Activated B cell treated with CpG ODN at 0.5 μM for 24 hours (primary cell): ENCODE results near the gene ATP1B1. TPM values are rescaled to one million over a fixed set of nuclear protein-coding genes. Genes with fewer than 3 reads are reported as not detected.
"Not testable (repeated sequence)": the region's sequence is repeated elsewhere in the genome, so short reads cannot be mapped to it uniquely, and the experiment has no call there.

Source experiments
- ATAC-seq: fragments of 200-7000 bp; cut with Tn5 transposase; one replicate; pipeline ENCODE4 v1.10.0; 2021; ENCODE audit warnings: low read depth, mild to moderate bottlenecking, moderate library complexity
- CTCF ChIA-PET: fragments of 350-600 bp; sonication (Branson Sonifier 250); formaldehyde crosslinking; loops from one replicate; lab custom pipeline; 2021; ENCODE audit warnings: antibody characterized with exemption; lab: Charles Lee
- POLR2A ChIA-PET: fragments of 350-600 bp; sonication (Branson Sonifier 250); formaldehyde crosslinking; loops from one replicate; lab custom pipeline; 2021; ENCODE audit warnings: antibody characterized with exemption; lab: Charles Lee
- DNase-seq: peaks from one replicate; pipeline ENCODE4 v3.0.0; 2022
- H3K27ac Mint-ChIP-seq: one replicate; pipeline ENCODE4 v1.8.0; 2020; ENCODE audit warnings: mixed read lengths
- H3K27me3 Mint-ChIP-seq: one replicate; pipeline ENCODE4 v1.8.0; 2021; ENCODE audit warnings: mixed read lengths
- H3K36me3 Mint-ChIP-seq: one replicate; pipeline ENCODE4 v1.8.0; 2021; ENCODE audit warnings: low read depth, mixed read lengths
- H3K4me1 Mint-ChIP-seq: one replicate; pipeline ENCODE4 v1.8.0; 2021; ENCODE audit warnings: mixed read lengths
- H3K4me3 Mint-ChIP-seq: one replicate; pipeline ENCODE4 v1.8.0; 2020; ENCODE audit warnings: mild to moderate bottlenecking, mixed read lengths
- H3K9me3 Mint-ChIP-seq: one replicate; pipeline ENCODE4 v1.8.0; 2020; ENCODE audit warnings: mixed read lengths
- CTCF ChIP-seq: fragments of 200-600 bp; IDR thresholded peaks from one replicate; pipeline ENCODE4 v1.8.0; 2022; ENCODE audit warnings: antibody characterized with exemption, mild to moderate bottlenecking
- intact Hi-C: fragments of 100-400 bp; cut with micrococcal nuclease; formaldehyde crosslinking; loops from one replicate; pipeline ENCODE4 v1.15.1; 2024
- total RNA-seq: library from RNA; stranded (reverse); gene quantifications from 2 replicates; pipeline ENCODE4 v1.2.3, GENCODE V29; 2022

ATP1B1 gene
- total RNA-seq, 1 donor from 2014 or later, result 1.6 TPM

- H3K4me1 Mint-ChIP-seq, result peaks cover 9% of the 10 kb centered on the region
- TF ChIP-seq CTCF, result no peak
- H3K27ac Mint-ChIP-seq, result no peak overlapping the region
- ChIA-PET POLR2A (no interaction called here), CTCF (no interaction called here)
- no peak for ATAC-seq
- no peak for DNase-seq
- intact Hi-C loops, result no loop called here
- H3K27me3 Mint-ChIP-seq, result peaks cover 2% of the 10 kb centered on the region
- no peak overlapping the region for H3K4me3 Mint-ChIP-seq
- H3K36me3 Mint-ChIP-seq, result no peaks in the 10 kb centered on the region
- no peaks in the 10 kb centered on the region for H3K9me3 Mint-ChIP-seq
Observed at GRCh38 chr1:169119405-169119804, 12.9 kb downstream of the ATP1B1 start.

- TF ChIP-seq CTCF, result no peak
- POLR2A ChIA-PET, result no interaction called here
- Mint-ChIP-seq H3K27me3 (peaks cover 2% of the 10 kb centered on the region), H3K4me1 (peaks cover 9% of the 10 kb centered on the region), H3K27ac (no peak overlapping the region), H3K36me3 (no peaks in the 10 kb centered on the region), H3K4me3 (no peak overlapping the region), H3K9me3 (no peaks in the 10 kb centered on the region)
- intact Hi-C loops, result no loop called here
- ATAC-seq, result no peak
- no peak for DNase-seq
- CTCF ChIA-PET, result no interaction called here
Observed at GRCh38 chr1:169120066-169120465, 13.6 kb downstream of the ATP1B1 start.

- no peak for TF ChIP-seq CTCF
- CTCF ChIA-PET, result no interaction called here
- no peak overlapping the region for H3K4me3 Mint-ChIP-seq
- no peaks in the 10 kb centered on the region for H3K36me3 Mint-ChIP-seq
- ATAC-seq (no peak), DNase-seq (no peak)
- H3K4me1 Mint-ChIP-seq, result peaks cover 6% of the 10 kb centered on the region
- no peaks in the 10 kb centered on the region for H3K9me3 Mint-ChIP-seq
- H3K27me3 Mint-ChIP-seq, result peaks cover 2% of the 10 kb centered on the region
- intact Hi-C loops, result no loop called here
- POLR2A ChIA-PET, result no interaction called here
- H3K27ac Mint-ChIP-seq, result no peak overlapping the region
Observed at GRCh38 chr1:169121146-169121923, 14.8 kb downstream of the ATP1B1 start.

- TF ChIP-seq CTCF, result no peak
- Mint-ChIP-seq H3K36me3 (no peaks in the 10 kb centered on the region), H3K4me1 (peaks cover 2% of the 10 kb centered on the region), H3K27ac (no peak overlapping the region), H3K27me3 (no peaks in the 10 kb centered on the region), H3K9me3 (no peaks in the 10 kb centered on the region), H3K4me3 (no peak overlapping the region)
- ChIA-PET CTCF (no interaction called here), POLR2A (no interaction called here)
- intact Hi-C loops, result no loop called here
- ATAC-seq (peak; percentile 70), DNase-seq (no peak)
Observed at GRCh38 chr1:169122976-169123375, 16.5 kb downstream of the ATP1B1 start.

GRCh38 chr1:169124459-169124858 lies 18.0 kb downstream of the ATP1B1 start:
- no peaks in the 10 kb centered on the region for H3K36me3 Mint-ChIP-seq
- no peak overlapping the region for H3K4me3 Mint-ChIP-seq
- H3K27ac Mint-ChIP-seq, result no peak overlapping the region
- DNase-seq (no peak), ATAC-seq (no peak)
- no peaks in the 10 kb centered on the region for H3K9me3 Mint-ChIP-seq
- ChIA-PET CTCF (no interaction called here), POLR2A (no interaction called here)
- peaks cover 2% of the 10 kb centered on the region for H3K4me1 Mint-ChIP-seq
- TF ChIP-seq CTCF, result no peak
- H3K27me3 Mint-ChIP-seq, result no peaks in the 10 kb centered on the region
- intact Hi-C loops, result no loop called here

- H3K4me3 Mint-ChIP-seq, CTCF ChIA-PET, DNase-seq, POLR2A ChIA-PET, ATAC-seq, H3K36me3 Mint-ChIP-seq, H3K27ac Mint-ChIP-seq, H3K9me3 Mint-ChIP-seq, intact Hi-C loops, H3K4me1 Mint-ChIP-seq, H3K27me3 Mint-ChIP-seq: not testable (repeated sequence)
Observed at GRCh38 chr1:169125597-169125996, 19.1 kb downstream of the ATP1B1 start.
